Endothelial cell (in vitro differentiated cells): ENCODE data around the gene RTKN. TPM values are rescaled to one million over a fixed set of nuclear protein-coding genes. Genes with fewer than 3 reads are reported as not detected.

Experiments
- DNase-seq: peaks from one replicate; pipeline ENCODE4 v3.0.0; 2021; ENCODE audit warnings: low spot score
- H3K27ac Mint-ChIP-seq: one replicate; pipeline ENCODE4 v1.8.0; 2021; ENCODE audit warnings: mixed read lengths, inconsistent platforms; ENCODE audit not compliant: unreplicated experiment
- H3K27me3 Mint-ChIP-seq: one replicate; pipeline ENCODE4 v1.8.0; 2021; ENCODE audit warnings: mild to moderate bottlenecking, moderate library complexity, mixed read lengths, inconsistent platforms; ENCODE audit not compliant: unreplicated experiment
- H3K36me3 Mint-ChIP-seq: one replicate; pipeline ENCODE4 v1.8.0; 2021; ENCODE audit warnings: mild to moderate bottlenecking, low read depth, mixed read lengths, inconsistent platforms; ENCODE audit not compliant: unreplicated experiment
- H3K4me1 Mint-ChIP-seq: one replicate; pipeline ENCODE4 v1.8.0; 2021; ENCODE audit warnings: mild to moderate bottlenecking, mixed read lengths, inconsistent platforms; ENCODE audit not compliant: unreplicated experiment
- H3K4me3 Mint-ChIP-seq: one replicate; pipeline ENCODE4 v1.8.0; 2021; ENCODE audit warnings: mild to moderate bottlenecking, mixed read lengths, inconsistent platforms; ENCODE audit not compliant: unreplicated experiment
- H3K9me3 Mint-ChIP-seq: one replicate; pipeline ENCODE4 v1.8.0; 2021; ENCODE audit warnings: mixed read lengths, inconsistent platforms; ENCODE audit not compliant: unreplicated experiment
- CTCF ChIP-seq: fragments of 200-600 bp; sonication (generic); IDR thresholded peaks from one replicate; pipeline ENCODE4 v1.5.0; 2021; ENCODE audit warnings: antibody characterized with exemption; ENCODE audit not compliant: unreplicated experiment
- total RNA-seq: library from RNA; stranded (reverse); fragmentation: NEBNext Ultra II Directional; extraction: Animal tissue kit (Norgen Biotek cat#: 25700); gene quantifications from one replicate; pipeline ENCODE4 v1.2.1, GENCODE V29; 2021; ENCODE audit not compliant: unreplicated experiment

RTKN gene
- total RNA-seq, 1 donor from 2014 or later: 65.4 TPM

- Mint-ChIP-seq H3K36me3 (no peaks in the 10 kb centered on the region), H3K27ac (peak within 1 kb of the TSS; percentile 94), H3K4me1 (peaks cover 15% of the 10 kb centered on the region), H3K4me3 (peak within 1 kb of the TSS; percentile 98), H3K27me3 (peaks cover 4% of the 10 kb centered on the region), H3K9me3 (no peaks in the 10 kb centered on the region)
- DNase-seq: peak; percentile 93
- peak; percentile 48 for TF ChIP-seq CTCF
These were observed 41.3 kb upstream of the RTKN start, which contains the start of the genes CCDC142 and TTC31 for GRCh38 chr2:74482801-74483674. CCDC142 (minus strand) TSS chr2:74482998; CDS start chr2:74482837, 161 bp downstream. TTC31 (plus strand) TSS chr2:74483081; CDS start chr2:74483096, 15 bp downstream.

GRCh38 chr2:74481961-74482800, 40.4 kb upstream of the RTKN start:
- peaks cover 20% of the 10 kb centered on the region for H3K4me1 Mint-ChIP-seq
- H3K4me3 Mint-ChIP-seq: peak overlapping the region; percentile 98
- H3K27ac Mint-ChIP-seq: peak overlapping the region; percentile 94
- H3K27me3 Mint-ChIP-seq: peaks cover 4% of the 10 kb centered on the region
- no peaks in the 10 kb centered on the region for H3K9me3 Mint-ChIP-seq
- TF ChIP-seq CTCF: no peak
- DNase-seq: peak; percentile 57
- H3K36me3 Mint-ChIP-seq: peaks cover 5% of the 10 kb centered on the region

GRCh38 chr2:74481431-74481830, 39.7 kb upstream of the RTKN start:
- H3K27me3 Mint-ChIP-seq: peaks cover 3% of the 10 kb centered on the region
- peak overlapping the region; percentile 90 for H3K4me3 Mint-ChIP-seq
- no peak for DNase-seq
- peaks cover 10% of the 10 kb centered on the region for H3K36me3 Mint-ChIP-seq
- H3K9me3 Mint-ChIP-seq: no peaks in the 10 kb centered on the region
- no peak overlapping the region for H3K27ac Mint-ChIP-seq
- no peak for TF ChIP-seq CTCF
- H3K4me1 Mint-ChIP-seq: peaks cover 21% of the 10 kb centered on the region

GRCh38 chr2:74474899-74475298, 33.2 kb upstream of the RTKN start:
- peak; percentile 31 for TF ChIP-seq CTCF
- H3K9me3 Mint-ChIP-seq: no peaks in the 10 kb centered on the region
- DNase-seq: peak; percentile 37
- peaks cover 27% of the 10 kb centered on the region for H3K36me3 Mint-ChIP-seq
- H3K4me3 Mint-ChIP-seq: peak overlapping the region; percentile 37
- peaks cover 6% of the 10 kb centered on the region for H3K27me3 Mint-ChIP-seq
- H3K4me1 Mint-ChIP-seq: peaks cover 16% of the 10 kb centered on the region
- H3K27ac Mint-ChIP-seq: no peak overlapping the region
